Activated naive CD8-positive, alpha-beta T cell (primary cell): ENCODE results near the gene LBX2.

Experiments
- H3K27ac Mint-ChIP-seq: one replicate; pipeline ENCODE4 v1.8.0; 2021; ENCODE audit warnings: mixed read lengths
- H3K27me3 Mint-ChIP-seq: one replicate; pipeline ENCODE4 v1.8.0; 2021; ENCODE audit warnings: mixed read lengths
- H3K36me3 Mint-ChIP-seq: one replicate; pipeline ENCODE4 v1.8.0; 2021; ENCODE audit warnings: mixed read lengths
- H3K4me1 Mint-ChIP-seq: one replicate; pipeline ENCODE4 v1.8.0; 2021; ENCODE audit warnings: low read depth, mixed read lengths
- H3K4me3 Mint-ChIP-seq: one replicate; pipeline ENCODE4 v1.8.0; 2021; ENCODE audit warnings: mild to moderate bottlenecking, mixed read lengths
- H3K9me3 Mint-ChIP-seq: one replicate; pipeline ENCODE4 v1.8.0; 2021; ENCODE audit warnings: low read depth, mixed read lengths

LBX2 gene

DNA sequence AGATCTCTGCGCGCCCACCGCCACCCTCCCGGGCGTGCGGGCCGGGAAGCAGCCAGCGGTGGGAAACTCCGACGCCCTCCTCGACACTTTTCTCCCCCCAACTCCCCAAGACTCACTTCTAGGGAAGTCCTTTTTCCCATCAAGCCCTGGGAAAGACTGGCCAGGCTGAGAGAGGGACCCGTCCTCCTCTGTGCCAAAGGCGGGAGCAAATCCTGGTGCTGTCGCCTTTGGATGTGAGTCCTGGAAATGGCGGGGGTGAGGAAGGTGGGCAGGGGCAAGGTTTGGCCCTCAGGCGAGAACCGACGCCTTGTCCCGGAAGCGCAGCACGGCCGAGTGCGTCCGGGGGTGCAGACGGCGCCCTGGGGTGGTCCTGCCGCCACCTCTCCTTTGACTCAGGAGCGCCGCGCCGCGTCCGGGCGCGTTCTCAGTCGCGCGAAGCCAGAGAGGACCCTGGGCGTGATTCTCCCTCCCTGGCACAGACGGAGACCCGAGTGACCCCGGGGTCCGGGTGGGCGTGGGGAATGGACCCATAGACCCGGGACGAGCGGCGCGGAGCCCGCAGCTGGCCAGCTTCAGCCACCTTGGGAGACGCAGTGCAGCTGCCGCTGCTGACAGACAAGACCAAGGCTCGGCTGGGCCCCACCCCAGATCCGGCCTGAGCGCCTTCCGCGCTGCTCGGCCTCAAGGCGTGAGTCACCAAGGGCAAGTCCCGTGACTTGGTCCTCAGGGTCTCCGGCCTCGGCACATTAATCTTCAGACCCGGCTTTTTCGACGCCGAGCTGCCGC is 3.5 kb upstream of the LBX2 start:
- H3K9me3 Mint-ChIP-seq: no peaks in the 10 kb centered on the region
- H3K27ac Mint-ChIP-seq: no peak overlapping the region
- peaks cover 18% of the 10 kb centered on the region for H3K36me3 Mint-ChIP-seq
- H3K4me3 Mint-ChIP-seq: peak overlapping the region; percentile 71
- H3K4me1 Mint-ChIP-seq: peaks cover 56% of the 10 kb centered on the region
- peaks cover 26% of the 10 kb centered on the region for H3K27me3 Mint-ChIP-seq

DNA sequence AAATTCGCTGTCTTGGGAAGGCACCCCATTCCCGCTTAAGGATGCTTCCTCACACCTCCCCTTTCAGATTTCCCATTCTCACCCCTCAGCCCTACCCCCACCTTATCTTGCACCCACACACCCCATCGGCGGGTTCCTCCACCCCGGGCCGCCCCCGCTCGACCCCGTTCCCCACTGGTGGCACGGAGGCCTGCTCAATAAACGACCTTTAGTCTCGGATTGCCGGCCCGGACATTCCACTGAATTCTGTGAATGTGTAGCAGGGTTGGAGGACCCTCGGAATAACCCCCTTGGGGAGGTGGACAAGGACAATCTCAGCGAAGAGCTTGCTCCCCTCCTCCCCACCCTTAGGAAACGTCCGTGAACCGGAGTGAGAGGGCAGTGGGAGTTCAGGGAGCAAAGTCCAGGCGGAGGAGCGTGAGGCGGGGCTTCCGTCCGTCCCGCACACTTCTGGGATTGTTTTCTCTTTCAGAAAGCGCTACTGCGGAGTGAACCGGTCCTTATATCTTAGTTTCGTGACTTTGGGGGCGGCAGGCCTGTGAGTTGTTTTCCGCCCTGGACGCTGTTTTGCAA is 2.8 kb upstream of the LBX2 start:
- Mint-ChIP-seq H3K9me3 (no peaks in the 10 kb centered on the region), H3K27ac (no peak overlapping the region), H3K4me3 (peak overlapping the region; percentile 71), H3K27me3 (peaks cover 26% of the 10 kb centered on the region), H3K36me3 (peaks cover 18% of the 10 kb centered on the region), H3K4me1 (peaks cover 52% of the 10 kb centered on the region)

- H3K4me1 Mint-ChIP-seq: peaks cover 46% of the 10 kb centered on the region
- peaks cover 15% of the 10 kb centered on the region for H3K36me3 Mint-ChIP-seq
- no peak overlapping the region for H3K27ac Mint-ChIP-seq
- peak overlapping the region; percentile 71 for H3K4me3 Mint-ChIP-seq
- no peaks in the 10 kb centered on the region for H3K9me3 Mint-ChIP-seq
- peaks cover 23% of the 10 kb centered on the region for H3K27me3 Mint-ChIP-seq
Observed at GRCh38 chr2:74501335-74502071, 2.1 kb upstream of the LBX2 start.

DNA sequence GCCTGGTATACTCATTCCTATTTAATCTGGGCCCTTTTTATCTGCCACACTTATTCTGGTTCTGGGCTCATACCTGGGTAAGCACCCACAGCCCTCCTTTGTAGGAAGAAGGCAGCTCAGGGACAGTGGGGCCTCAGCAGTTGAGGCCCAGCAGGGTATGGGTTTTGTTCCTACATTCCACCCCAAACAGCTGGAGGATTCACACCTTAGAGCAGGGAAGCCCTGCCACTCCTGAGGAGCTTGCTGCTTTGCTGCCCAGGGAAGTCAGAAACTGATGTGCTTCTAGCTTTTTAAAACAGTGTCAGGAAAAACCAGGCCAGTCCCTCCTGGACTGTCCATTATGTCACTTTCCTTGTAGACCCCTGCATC is 1.2 kb upstream of the LBX2 start:
- H3K9me3 Mint-ChIP-seq: no peaks in the 10 kb centered on the region
- H3K27ac Mint-ChIP-seq: no peak overlapping the region
- no peak overlapping the region for H3K4me3 Mint-ChIP-seq
- H3K4me1 Mint-ChIP-seq: peaks cover 42% of the 10 kb centered on the region
- H3K27me3 Mint-ChIP-seq: peaks cover 22% of the 10 kb centered on the region
- H3K36me3 Mint-ChIP-seq: peaks cover 13% of the 10 kb centered on the region

DNA sequence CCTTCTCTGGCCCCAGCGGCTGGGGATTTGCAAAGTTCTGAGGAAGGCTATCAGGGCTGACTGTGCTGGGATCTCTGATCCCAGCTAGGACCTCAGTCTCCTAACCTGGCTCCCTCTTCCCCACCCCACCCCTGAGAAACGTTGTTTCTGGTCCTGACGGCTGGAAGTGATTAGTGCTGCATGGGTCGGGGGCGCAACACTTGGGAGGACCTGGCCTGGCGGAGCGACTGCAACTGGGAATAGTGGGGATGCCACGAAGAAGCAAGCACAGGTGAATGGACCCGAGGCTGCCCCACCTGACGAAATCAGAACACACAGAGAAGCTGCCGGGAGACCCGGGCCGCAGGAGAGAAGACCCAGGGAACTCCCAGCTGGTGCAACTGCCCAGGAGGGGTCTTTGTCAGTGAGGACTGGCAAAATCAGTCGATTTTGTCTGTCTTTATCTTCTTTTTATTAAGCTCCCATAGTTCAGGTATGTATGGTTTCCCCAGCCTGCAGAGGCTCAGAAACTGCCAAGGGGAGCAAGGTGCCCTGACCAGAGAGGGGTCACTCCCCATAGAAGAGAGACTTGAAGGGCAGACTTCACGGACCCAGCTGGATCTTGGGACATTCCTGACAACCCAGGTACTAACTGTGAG is 656 bp upstream of the LBX2 start:
- peaks cover 18% of the 10 kb centered on the region for H3K27me3 Mint-ChIP-seq
- H3K9me3 Mint-ChIP-seq: no peaks in the 10 kb centered on the region
- H3K4me1 Mint-ChIP-seq: peaks cover 40% of the 10 kb centered on the region
- peaks cover 11% of the 10 kb centered on the region for H3K36me3 Mint-ChIP-seq
- H3K27ac Mint-ChIP-seq: no peak overlapping the region
- peak overlapping the region; percentile 15 for H3K4me3 Mint-ChIP-seq

- peaks cover 11% of the 10 kb centered on the region for H3K27me3 Mint-ChIP-seq
Observed at GRCh38 chr2:74498500-74499266, 720 bp downstream of the LBX2 start.

GRCh38 chr2:74497777-74498499 is 1.5 kb downstream of the LBX2 start:
- H3K4me1 Mint-ChIP-seq: peaks cover 26% of the 10 kb centered on the region
- peak overlapping the region; percentile 66 for H3K27ac Mint-ChIP-seq
- H3K9me3 Mint-ChIP-seq: no peaks in the 10 kb centered on the region
- peaks cover 9% of the 10 kb centered on the region for H3K36me3 Mint-ChIP-seq
- peak overlapping the region; percentile 91 for H3K4me3 Mint-ChIP-seq
- H3K27me3 Mint-ChIP-seq: peaks cover 11% of the 10 kb centered on the region

More at GRCh38 chr2:74498500-74499266, 720 bp downstream of the LBX2 start:
- no peaks in the 10 kb centered on the region for H3K9me3 Mint-ChIP-seq
- H3K36me3 Mint-ChIP-seq: peaks cover 8% of the 10 kb centered on the region
- peak overlapping the region; percentile 66 for H3K27ac Mint-ChIP-seq
- H3K4me3 Mint-ChIP-seq: peak overlapping the region; percentile 91
- peaks cover 30% of the 10 kb centered on the region for H3K4me1 Mint-ChIP-seq

DNA sequence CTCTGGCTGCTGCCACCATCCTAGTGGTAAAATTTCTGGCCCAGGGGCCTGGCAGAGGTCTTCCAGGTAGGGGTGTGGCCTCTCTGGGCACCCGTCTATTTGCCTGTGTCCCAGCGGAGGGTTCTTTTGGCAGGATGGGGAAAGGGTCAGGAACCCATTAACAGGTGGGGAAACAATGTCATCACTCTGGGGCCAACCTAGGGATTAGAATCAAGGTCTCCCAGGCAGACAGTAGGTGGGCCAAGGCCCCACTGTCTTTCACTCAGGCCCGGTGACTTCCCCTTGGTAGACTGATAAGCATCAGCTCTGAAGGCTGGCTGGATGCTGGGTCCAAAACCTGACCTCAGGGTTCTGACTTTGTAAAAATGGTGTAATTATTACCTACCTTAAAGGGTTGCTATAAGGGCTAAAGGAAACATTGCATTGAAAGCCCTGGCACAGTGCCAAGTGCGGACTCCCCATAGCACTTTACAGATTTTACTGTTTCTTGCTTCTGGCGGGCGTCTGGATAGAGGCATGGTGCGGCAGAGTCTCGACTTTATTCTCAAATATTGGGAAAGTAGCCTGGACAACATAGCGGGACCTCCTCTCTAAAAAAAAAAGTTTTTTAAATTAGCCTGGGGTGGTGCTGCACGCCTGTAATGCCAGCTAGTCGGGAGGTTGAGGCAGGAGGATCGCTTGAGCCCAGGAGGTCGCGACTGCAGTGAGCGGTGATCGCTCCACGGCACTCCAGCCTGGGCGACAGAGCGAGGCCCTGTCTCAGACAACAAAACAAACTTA is 2.2 kb downstream of the LBX2 start:
- H3K36me3 Mint-ChIP-seq: peaks cover 9% of the 10 kb centered on the region
- H3K4me3 Mint-ChIP-seq: peak overlapping the region; percentile 91
- H3K9me3 Mint-ChIP-seq: no peaks in the 10 kb centered on the region
- peaks cover 20% of the 10 kb centered on the region for H3K4me1 Mint-ChIP-seq
- H3K27me3 Mint-ChIP-seq: peaks cover 11% of the 10 kb centered on the region
- H3K27ac Mint-ChIP-seq: no peak overlapping the region

DNA sequence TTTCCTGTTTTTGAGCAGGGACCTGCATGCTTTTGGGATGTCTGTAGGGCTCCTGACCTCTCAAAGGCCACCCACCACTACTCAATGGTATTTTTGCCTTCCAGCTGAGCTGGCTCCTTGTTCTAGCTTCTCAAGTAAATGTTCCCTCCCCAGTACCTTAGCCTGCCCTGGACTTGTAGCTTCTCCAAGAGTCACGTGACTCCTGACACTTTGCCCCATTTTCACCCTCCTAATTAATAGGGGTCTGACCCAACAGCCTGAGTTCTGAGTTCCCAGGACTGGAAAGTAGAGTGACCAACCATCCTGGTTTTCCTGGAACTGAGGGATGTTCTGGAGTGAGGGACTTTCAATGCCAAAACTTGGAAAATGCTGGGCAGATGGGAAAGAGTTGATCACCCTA is 4.0 kb downstream of the LBX2 start:
- Mint-ChIP-seq H3K27me3 (peaks cover 4% of the 10 kb centered on the region), H3K27ac (no peak overlapping the region), H3K4me3 (no peak overlapping the region), H3K9me3 (no peaks in the 10 kb centered on the region), H3K36me3 (peaks cover 10% of the 10 kb centered on the region), H3K4me1 (peaks cover 14% of the 10 kb centered on the region)

DNA sequence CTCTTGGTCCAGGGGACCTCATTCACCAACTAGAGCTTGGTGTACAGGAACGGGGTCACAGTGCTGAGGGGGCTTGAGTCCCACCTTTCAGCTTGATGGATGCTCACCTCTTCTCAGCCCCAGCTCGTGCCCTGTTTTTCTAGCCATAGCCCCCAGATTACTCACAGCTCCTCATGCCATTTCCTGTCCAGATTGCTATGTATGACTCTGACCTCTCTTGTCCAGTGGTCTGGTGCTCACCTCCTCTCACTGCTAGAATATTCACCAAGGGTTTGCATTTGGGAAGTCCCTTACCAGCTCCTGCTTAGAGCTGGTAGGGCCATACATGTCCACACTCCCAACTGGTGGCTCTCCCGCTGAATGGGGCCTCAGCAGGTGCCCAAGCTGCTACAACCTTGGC is 5.9 kb downstream of the LBX2 start:
- peaks cover 15% of the 10 kb centered on the region for H3K36me3 Mint-ChIP-seq
- H3K27ac Mint-ChIP-seq: no peak overlapping the region
- H3K9me3 Mint-ChIP-seq: no peaks in the 10 kb centered on the region
- peaks cover 7% of the 10 kb centered on the region for H3K4me1 Mint-ChIP-seq
- no peak overlapping the region for H3K4me3 Mint-ChIP-seq
- H3K27me3 Mint-ChIP-seq: no peaks in the 10 kb centered on the region

GRCh38 chr2:74491648-74492544 is 7.5 kb downstream of the LBX2 start:
- no peak overlapping the region for H3K27ac Mint-ChIP-seq
- H3K36me3 Mint-ChIP-seq: peaks cover 15% of the 10 kb centered on the region
- H3K9me3 Mint-ChIP-seq: no peaks in the 10 kb centered on the region

GRCh38 chr2:74489906-74490305 is 9.5 kb downstream of the LBX2 start:
- H3K9me3 Mint-ChIP-seq: no peaks in the 10 kb centered on the region
- no peak overlapping the region for H3K27ac Mint-ChIP-seq
- peaks cover 6% of the 10 kb centered on the region for H3K4me1 Mint-ChIP-seq
- no peak overlapping the region for H3K4me3 Mint-ChIP-seq
- no peaks in the 10 kb centered on the region for H3K27me3 Mint-ChIP-seq
- peaks cover 15% of the 10 kb centered on the region for H3K36me3 Mint-ChIP-seq

More at GRCh38 chr2:74491648-74492544, 7.5 kb downstream of the LBX2 start:
- Mint-ChIP-seq H3K4me3 (no peak overlapping the region), H3K27me3 (no peaks in the 10 kb centered on the region), H3K4me1 (peaks cover under 1% of the 10 kb centered on the region)
